Measurements from ENCODE around the gene UBA6.
"Not testable (repeated sequence)": the region's sequence is repeated elsewhere in the genome, so short reads cannot be mapped to it uniquely, and the experiment has no call there.

Gene UBA6

DNA sequence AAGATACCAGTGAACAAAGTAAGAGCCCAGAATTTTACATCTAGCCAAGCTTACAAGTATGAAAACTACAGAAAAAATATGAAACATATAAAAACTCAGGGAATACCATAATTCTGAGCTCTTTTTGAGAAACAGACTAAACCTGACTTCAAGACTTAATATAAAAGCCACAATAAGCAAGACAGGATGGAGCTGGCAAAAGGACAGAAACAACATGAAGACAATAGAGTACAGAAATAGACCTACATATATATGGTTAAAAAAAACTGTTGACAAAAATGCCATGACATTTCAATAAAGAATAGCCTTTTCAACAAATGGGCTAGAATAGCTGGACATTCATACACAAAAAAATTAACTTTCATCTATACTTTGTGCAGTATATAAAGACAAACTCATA is 49.4 kb downstream of the UBA6 start:
- Histone ChIP-seq H3K36me3 (ENCODE audit: insufficient read depth) (no peaks in the 10 kb centered on the region), H3K4me3 (IDR thresholded peaks at IDR 0.05; ENCODE audit: insufficient read depth, low read depth, low read length) (no peak overlapping the region), H3K27me3 (ENCODE audit: insufficient read depth, low read depth) (no peaks in the 10 kb centered on the region), H3K4me2 (no peak overlapping the region), H3K27ac (no peak overlapping the region), H3K79me2 (ENCODE audit: insufficient read depth, low read depth) (no peaks in the 10 kb centered on the region), H4K20me1 (ENCODE audit: insufficient read depth) (no peaks in the 10 kb centered on the region), H2AFZ (ENCODE audit: low read depth) (no peak overlapping the region), H3K9ac (no peak overlapping the region), H3K4me1 (ENCODE audit: low read depth, poor library complexity, severe bottlenecking) (no peaks in the 10 kb centered on the region)
- TF ChIP-seq, protein P1, sequence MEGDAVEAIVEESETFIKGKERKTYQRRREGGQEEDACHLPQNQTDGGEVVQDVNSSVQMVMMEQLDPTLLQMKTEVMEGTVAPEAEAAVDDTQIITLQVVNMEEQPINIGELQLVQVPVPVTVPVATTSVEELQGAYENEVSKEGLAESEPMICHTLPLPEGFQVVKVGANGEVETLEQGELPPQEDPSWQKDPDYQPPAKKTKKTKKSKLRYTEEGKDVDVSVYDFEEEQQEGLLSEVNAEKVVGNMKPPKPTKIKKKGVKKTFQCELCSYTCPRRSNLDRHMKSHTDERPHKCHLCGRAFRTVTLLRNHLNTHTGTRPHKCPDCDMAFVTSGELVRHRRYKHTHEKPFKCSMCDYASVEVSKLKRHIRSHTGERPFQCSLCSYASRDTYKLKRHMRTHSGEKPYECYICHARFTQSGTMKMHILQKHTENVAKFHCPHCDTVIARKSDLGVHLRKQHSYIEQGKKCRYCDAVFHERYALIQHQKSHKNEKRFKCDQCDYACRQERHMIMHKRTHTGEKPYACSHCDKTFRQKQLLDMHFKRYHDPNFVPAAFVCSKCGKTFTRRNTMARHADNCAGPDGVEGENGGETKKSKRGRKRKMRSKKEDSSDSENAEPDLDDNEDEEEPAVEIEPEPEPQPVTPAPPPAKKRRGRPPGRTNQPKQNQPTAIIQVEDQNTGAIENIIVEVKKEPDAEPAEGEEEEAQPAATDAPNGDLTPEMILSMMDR (conservative IDR thresholded peaks at IDR 0.05; ENCODE audit: low read depth, low read length) = no peak

- Histone ChIP-seq H4K20me1 (ENCODE audit: insufficient read depth) (no peaks in the 10 kb centered on the region), H3K36me3 (ENCODE audit: insufficient read depth) (0 out of 2 replicates have a peak, but pooled peaks cover 5% of the 10 kb centered on the region), H3K9ac (no peak overlapping the region), H3K27me3 (ENCODE audit: insufficient read depth, low read depth) (no peaks in the 10 kb centered on the region), H3K4me2 (no peak overlapping the region), H3K79me2 (ENCODE audit: insufficient read depth, low read depth) (no peaks in the 10 kb centered on the region), H3K27ac (no peak overlapping the region), H3K4me3 (IDR thresholded peaks at IDR 0.05; ENCODE audit: insufficient read depth, low read depth, low read length) (no peak overlapping the region), H3K4me1 (ENCODE audit: low read depth, poor library complexity, severe bottlenecking) (no peaks in the 10 kb centered on the region), H2AFZ (ENCODE audit: low read depth) (no peak overlapping the region)
- TF ChIP-seq, protein P1 (conservative IDR thresholded peaks at IDR 0.05; ENCODE audit: low read depth, low read length) = no peak
Measured at GRCh38 chr4:67638136-67638535, 62.8 kb downstream of the UBA6 start.

DNA sequence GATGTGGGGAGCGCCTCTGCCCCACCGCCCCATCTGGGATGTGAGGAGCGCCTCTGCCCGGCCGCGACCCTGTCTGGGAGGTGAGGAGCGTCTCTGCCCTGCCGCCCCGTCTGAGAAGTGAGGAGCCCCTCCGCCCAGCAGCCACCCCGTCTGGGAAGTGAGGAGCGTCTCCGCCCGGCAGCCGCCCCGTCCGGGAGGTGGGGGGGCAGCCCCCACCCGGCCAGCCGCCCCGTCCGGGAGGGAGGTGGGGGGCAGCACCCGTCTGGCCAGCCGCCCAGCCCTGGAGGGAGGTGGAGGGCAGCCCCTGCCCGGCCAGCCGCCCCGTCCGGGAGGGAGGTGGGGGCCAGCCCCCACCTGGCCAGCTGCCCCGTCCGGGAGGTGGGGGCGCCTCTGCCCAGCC is 64.0 kb downstream of the UBA6 start:
- H3K4me3 ChIP-seq (IDR thresholded peaks at IDR 0.05; ENCODE audit: insufficient read depth, low read depth, low read length); H3K27me3 ChIP-seq (ENCODE audit: insufficient read depth, low read depth); H2AFZ ChIP-seq (ENCODE audit: low read depth); H3K4me1 ChIP-seq (ENCODE audit: low read depth, poor library complexity, severe bottlenecking); H3K27ac ChIP-seq; H3K79me2 ChIP-seq (ENCODE audit: insufficient read depth, low read depth); H3K4me2 ChIP-seq; H4K20me1 ChIP-seq (ENCODE audit: insufficient read depth); H3K9ac ChIP-seq; H3K36me3 ChIP-seq (ENCODE audit: insufficient read depth): not testable (repeated sequence)

DNA sequence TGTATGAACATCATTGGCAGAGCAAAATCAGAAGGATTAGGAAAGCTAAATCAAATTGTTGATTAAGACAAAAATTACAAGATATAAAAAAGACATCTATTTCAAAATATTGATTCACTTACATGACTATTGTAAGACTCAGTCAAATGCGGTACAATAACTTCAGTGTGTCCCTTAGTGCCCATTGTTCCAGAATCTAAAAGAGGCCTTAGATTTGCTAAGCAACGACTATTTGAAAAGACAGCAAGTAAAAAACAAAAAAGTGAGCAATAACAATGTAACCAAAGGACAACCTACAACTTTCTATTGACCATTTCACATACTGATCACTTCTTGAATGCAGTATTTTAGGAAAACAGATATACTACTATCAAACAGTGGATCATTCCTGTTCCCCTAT is 65.6 kb downstream of the UBA6 start:
- Histone ChIP-seq H3K4me2 (no peak overlapping the region), H4K20me1 (ENCODE audit: insufficient read depth) (no peaks in the 10 kb centered on the region), H2AFZ (ENCODE audit: low read depth) (no peak overlapping the region), H3K27ac (no peak overlapping the region), H3K27me3 (ENCODE audit: insufficient read depth, low read depth) (no peaks in the 10 kb centered on the region), H3K9ac (no peak overlapping the region), H3K4me1 (ENCODE audit: low read depth, poor library complexity, severe bottlenecking) (no peaks in the 10 kb centered on the region), H3K4me3 (IDR thresholded peaks at IDR 0.05; ENCODE audit: insufficient read depth, low read depth, low read length) (no peak overlapping the region), H3K79me2 (ENCODE audit: insufficient read depth, low read depth) (no peaks in the 10 kb centered on the region), H3K36me3 (ENCODE audit: insufficient read depth) (peaks cover 7% of the 10 kb centered on the region; the same call in 1 of the 2 replicates)
- TF ChIP-seq, protein P1 (conservative IDR thresholded peaks at IDR 0.05; ENCODE audit: low read depth, low read length) = no peak

GRCh38 chr4:67634741-67635140 is 66.2 kb downstream of the UBA6 start:
- H3K36me3 ChIP-seq (ENCODE audit: insufficient read depth) = peaks cover 7% of the 10 kb centered on the region; the same call in 1 of the 2 replicates

More at GRCh38 chr4:67634741-67635140, 66.2 kb downstream of the UBA6 start:
- no peaks in the 10 kb centered on the region for H3K27me3 ChIP-seq (ENCODE audit: insufficient read depth, low read depth)
- H3K27ac ChIP-seq = no peak overlapping the region
- no peak overlapping the region for H3K4me3 ChIP-seq (IDR thresholded peaks at IDR 0.05; ENCODE audit: insufficient read depth, low read depth, low read length)
- H2AFZ ChIP-seq (ENCODE audit: low read depth) = no peak overlapping the region
- no peak overlapping the region for H3K9ac ChIP-seq
- TF ChIP-seq, protein P1 (conservative IDR thresholded peaks at IDR 0.05; ENCODE audit: low read depth, low read length) = no peak
- no peaks in the 10 kb centered on the region for H3K79me2 ChIP-seq (ENCODE audit: insufficient read depth, low read depth)
- no peaks in the 10 kb centered on the region for H4K20me1 ChIP-seq (ENCODE audit: insufficient read depth)
- no peak overlapping the region for H3K4me2 ChIP-seq
- no peaks in the 10 kb centered on the region for H3K4me1 ChIP-seq (ENCODE audit: low read depth, poor library complexity, severe bottlenecking)

Measured in KMS-11 (cell line).